ENCODE data around the gene EN1. TPM values are rescaled to one million over a fixed set of nuclear protein-coding genes. Genes with fewer than 3 reads are reported as not detected.

The EN1 gene
- total and polyA plus RNA-seq, 2 experiments from 2014 or later: 0.43 to 1.3 TPM

DNA sequence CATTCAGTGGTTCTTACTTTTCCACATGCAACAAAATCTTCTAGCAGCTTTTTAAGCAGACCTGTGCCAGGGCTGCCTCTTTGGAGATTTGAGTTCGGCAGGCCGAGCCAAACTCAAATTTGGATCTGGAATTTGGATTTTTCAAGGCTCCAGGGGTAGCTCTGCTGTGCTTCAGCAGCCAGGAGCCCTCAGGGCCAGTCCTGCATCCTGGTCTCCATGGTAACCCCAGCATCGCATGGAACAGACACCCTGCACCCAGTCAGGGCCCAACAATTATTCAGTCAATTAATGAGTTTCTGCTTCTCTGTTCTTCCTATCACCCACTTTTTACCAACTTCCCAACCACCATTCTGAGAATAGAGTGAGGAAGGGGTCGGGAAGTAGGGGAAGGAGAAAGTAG is 30.0 kb downstream of the EN1 start:
- no peak overlapping the region for H3K4me2 ChIP-seq
- no peaks in the 10 kb centered on the region for H3K79me2 ChIP-seq
- H4K20me1 ChIP-seq (ENCODE audit: insufficient read depth, poor library complexity, severe bottlenecking): no peaks in the 10 kb centered on the region
- H2AFZ ChIP-seq: no peak overlapping the region
- no peak for DNase-seq (ENCODE audit: low spot score)
- H3K4me3 ChIP-seq: no peak overlapping the region
- WGBS (ENCODE audit: low lambda C conversion rate, missing lambda C conversion rate): 62% methylated on average over 4 of the region's 4 CpGs
- TF ChIP-seq EZH2 (IDR thresholded peaks at IDR 0.05; ENCODE audit: borderline replicate concordance) (no peak), EZH2phosphoT487 (IDR thresholded peaks at IDR 0.05; ENCODE audit: low read depth, severe bottlenecking, unreplicated experiment) (no peak), CTCF (IDR thresholded peaks at IDR 0.05; ENCODE audit: poor library complexity) (no peak)
- no peaks in the 10 kb centered on the region for H3K36me3 ChIP-seq (replicated peaks; ENCODE audit: insufficient read depth, low read depth)
- peaks cover 77% of the 10 kb centered on the region for H3K27me3 ChIP-seq
- no peaks in the 10 kb centered on the region for H3K4me1 ChIP-seq (ENCODE audit: insufficient read depth)
- H3K27ac ChIP-seq: no peak overlapping the region
- H3K9me2 ChIP-seq (replicated peaks; ENCODE audit: insufficient read depth): no peaks in the 10 kb centered on the region
- no peaks in the 10 kb centered on the region for H3K9me3 ChIP-seq (ENCODE audit: low read depth)

DNA sequence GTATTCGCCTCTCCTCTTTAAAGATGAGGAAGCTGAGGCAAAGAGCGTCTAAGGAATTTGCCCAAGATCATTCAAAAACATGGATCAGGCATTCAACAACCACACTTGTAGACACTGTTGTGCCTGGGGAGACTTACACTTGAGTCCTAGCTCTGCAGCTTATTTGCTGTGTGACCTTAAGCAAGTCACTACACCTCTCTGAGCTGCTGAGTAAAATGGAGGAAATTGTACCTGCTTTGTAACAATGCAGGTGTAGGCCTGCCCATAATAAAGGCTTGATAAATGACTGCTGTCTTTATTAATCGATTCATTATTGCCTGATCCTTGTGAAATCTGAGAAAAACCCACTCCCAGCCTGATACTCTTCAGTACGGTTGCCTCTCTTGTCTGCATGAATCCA is 30.8 kb downstream of the EN1 start:
- WGBS (ENCODE audit: low lambda C conversion rate, missing lambda C conversion rate): 86% methylated on average over 4 of the region's 4 CpGs
- no peaks in the 10 kb centered on the region for H3K79me2 ChIP-seq
- no peaks in the 10 kb centered on the region for H3K9me2 ChIP-seq (replicated peaks; ENCODE audit: insufficient read depth)
- DNase-seq (ENCODE audit: low spot score): no peak
- no peaks in the 10 kb centered on the region for H3K4me1 ChIP-seq (ENCODE audit: insufficient read depth)
- H3K36me3 ChIP-seq (replicated peaks; ENCODE audit: insufficient read depth, low read depth): no peaks in the 10 kb centered on the region
- H3K27me3 ChIP-seq: peaks cover 74% of the 10 kb centered on the region
- H3K4me3 ChIP-seq: no peak overlapping the region
- no peak overlapping the region for H3K4me2 ChIP-seq
- H3K27ac ChIP-seq: no peak overlapping the region
- TF ChIP-seq CTCF (IDR thresholded peaks at IDR 0.05; ENCODE audit: poor library complexity): no peak
- no peak for TF ChIP-seq EZH2phosphoT487 (IDR thresholded peaks at IDR 0.05; ENCODE audit: low read depth, severe bottlenecking, unreplicated experiment)
- no peak for TF ChIP-seq EZH2 (IDR thresholded peaks at IDR 0.05; ENCODE audit: borderline replicate concordance)
- no peaks in the 10 kb centered on the region for H4K20me1 ChIP-seq (ENCODE audit: insufficient read depth, poor library complexity, severe bottlenecking)
- H3K9me3 ChIP-seq (ENCODE audit: low read depth): no peaks in the 10 kb centered on the region
- no peak overlapping the region for H2AFZ ChIP-seq

DNA sequence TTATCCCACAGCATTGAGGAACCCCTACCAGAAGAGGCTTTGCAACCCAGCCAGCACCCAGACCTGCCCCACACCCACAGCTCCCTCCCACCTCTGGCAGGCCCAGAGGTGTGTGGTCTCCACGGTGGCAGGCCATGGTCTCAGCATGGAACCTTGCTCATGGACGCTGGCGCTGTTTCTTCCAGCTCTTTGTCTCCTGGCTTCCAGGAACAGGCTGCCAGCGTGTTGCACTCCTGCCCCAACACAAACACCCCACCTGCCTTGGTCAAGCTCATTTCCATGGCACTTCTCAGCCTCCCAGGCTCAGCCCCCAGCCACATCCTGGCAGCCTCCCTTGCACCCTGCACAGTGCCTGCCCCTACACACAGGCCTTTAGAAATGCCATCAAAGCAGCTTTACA is 31.7 kb downstream of the EN1 start:
- Histone ChIP-seq H3K4me3 (no peak overlapping the region), H3K4me1 (ENCODE audit: insufficient read depth) (no peaks in the 10 kb centered on the region), H3K27ac (no peak overlapping the region), H4K20me1 (ENCODE audit: insufficient read depth, poor library complexity, severe bottlenecking) (no peaks in the 10 kb centered on the region), H3K79me2 (no peaks in the 10 kb centered on the region), H3K9me3 (ENCODE audit: low read depth) (no peaks in the 10 kb centered on the region), H3K9me2 (replicated peaks; ENCODE audit: insufficient read depth) (no peaks in the 10 kb centered on the region), H3K27me3 (peaks cover 64% of the 10 kb centered on the region), H3K36me3 (replicated peaks; ENCODE audit: insufficient read depth, low read depth) (no peaks in the 10 kb centered on the region), H2AFZ (no peak overlapping the region), H3K4me2 (no peak overlapping the region)
- no peak for DNase-seq (ENCODE audit: low spot score)
- 82% methylated on average over 4 of the region's 4 CpGs for WGBS (ENCODE audit: low lambda C conversion rate, missing lambda C conversion rate)
- TF ChIP-seq EZH2 (IDR thresholded peaks at IDR 0.05; ENCODE audit: borderline replicate concordance) (no peak), CTCF (IDR thresholded peaks at IDR 0.05; ENCODE audit: poor library complexity) (no peak), EZH2phosphoT487 (IDR thresholded peaks at IDR 0.05; ENCODE audit: low read depth, severe bottlenecking, unreplicated experiment) (no peak)

- no peaks in the 10 kb centered on the region for H4K20me1 ChIP-seq (ENCODE audit: insufficient read depth, poor library complexity, severe bottlenecking)
- H3K27ac ChIP-seq: no peak overlapping the region
- no peak overlapping the region for H3K4me3 ChIP-seq
- WGBS (ENCODE audit: low lambda C conversion rate, missing lambda C conversion rate): 87% methylated on average over 7 of the region's 7 CpGs
- DNase-seq (ENCODE audit: low spot score): no peak
- H3K4me2 ChIP-seq: no peak overlapping the region
- H3K4me1 ChIP-seq (ENCODE audit: insufficient read depth): no peaks in the 10 kb centered on the region
- peaks cover 62% of the 10 kb centered on the region for H3K27me3 ChIP-seq
- no peaks in the 10 kb centered on the region for H3K36me3 ChIP-seq (replicated peaks; ENCODE audit: insufficient read depth, low read depth)
- H3K9me2 ChIP-seq (replicated peaks; ENCODE audit: insufficient read depth): no peaks in the 10 kb centered on the region
- H2AFZ ChIP-seq: no peak overlapping the region
- H3K9me3 ChIP-seq (ENCODE audit: low read depth): no peaks in the 10 kb centered on the region
- TF ChIP-seq EZH2phosphoT487 (IDR thresholded peaks at IDR 0.05; ENCODE audit: low read depth, severe bottlenecking, unreplicated experiment): no peak
- TF ChIP-seq EZH2 (IDR thresholded peaks at IDR 0.05; ENCODE audit: borderline replicate concordance): no peak
- no peak for TF ChIP-seq CTCF (IDR thresholded peaks at IDR 0.05; ENCODE audit: poor library complexity)
- H3K79me2 ChIP-seq: no peaks in the 10 kb centered on the region
Observed at GRCh38 chr2:118815314-118815713, 32.1 kb downstream of the EN1 start.

All from hepatocyte (in vitro differentiated cells).